ENCODE results near the gene GNA12. TPM values are rescaled to one million over a fixed set of nuclear protein-coding genes. Genes with fewer than 3 reads are reported as not detected.
A peak's percentile ranks its signal among the peaks of the same experiment; 100 is the strongest.

The GNA12 gene
- total and polyA plus RNA-seq, 9 of the 15 experiments (the other 6 are each of a cell fraction or from before 2014, with no cell fraction given) = 0.65 to 32.7 (median 9.6) TPM

DNA sequence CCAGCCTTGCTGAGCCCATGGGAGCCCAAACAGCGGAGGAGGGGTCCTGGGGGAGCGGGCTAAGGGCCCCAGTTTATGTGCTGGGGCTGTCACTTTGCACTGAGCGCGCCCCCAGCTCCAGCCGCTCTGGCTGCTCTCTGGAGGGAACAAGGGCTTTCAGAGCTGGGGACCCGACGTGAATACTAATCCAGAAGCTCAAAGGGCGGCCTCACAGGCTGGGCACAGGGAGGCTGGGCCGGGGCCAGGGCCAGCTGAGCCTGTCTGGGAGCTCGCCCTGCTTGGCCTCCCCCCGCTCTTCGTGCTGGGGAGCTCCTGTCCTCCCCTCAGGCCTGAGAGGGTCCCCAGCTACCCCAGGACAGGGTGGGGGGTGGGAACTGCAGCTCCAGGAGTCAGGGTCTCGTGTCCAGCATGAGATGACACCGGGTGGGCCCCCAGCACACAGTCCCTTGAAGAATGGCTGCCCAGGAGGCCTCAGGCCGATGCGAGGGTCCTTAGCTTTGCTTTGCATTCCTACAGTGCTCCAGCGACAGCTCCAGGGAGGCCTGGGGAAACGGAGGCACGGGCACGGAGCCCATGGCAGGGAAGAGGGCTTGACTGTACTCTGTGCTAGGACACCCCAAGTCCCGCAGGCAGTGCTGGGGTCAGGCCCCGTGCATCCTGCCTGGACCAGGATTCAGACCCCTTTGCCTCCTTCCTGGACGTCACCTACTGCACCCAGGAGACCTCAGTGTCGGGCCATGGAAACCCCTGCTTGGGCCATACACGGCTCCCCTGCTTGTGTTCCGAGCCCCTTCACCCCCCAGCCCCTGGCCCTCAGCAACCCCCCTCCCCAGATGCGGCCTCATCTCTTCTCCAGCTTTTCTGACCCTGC is 161.9 kb downstream of the GNA12 start:
- Histone ChIP-seq H3K79me2 (ENCODE audit: control insufficient read depth, insufficient read depth, low read length) (no peaks in the 10 kb centered on the region), H3K4me1 (replicated peaks in 1 of 2; ENCODE audit: control insufficient read depth in 2 of 2, insufficient read depth in 2 of 2, low read length in 2 of 2) (peaks cover 0 to 27% of the 10 kb centered on the region in 2 experiments; a peak in 2 of 5 replicates), H3K4me2 (ENCODE audit: insufficient read depth, low read length) (no peak overlapping the region), H2AFZ (ENCODE audit: low read depth, low read length) (no peak overlapping the region), H3K27me3 (ENCODE audit: control insufficient read depth in 2 of 2, insufficient read depth in 2 of 2, low read length in 2 of 2) (peaks cover 20 to 51% of the 10 kb centered on the region in 2 experiments; a peak in 3 of 5 replicates), H3K36me3 (ENCODE audit: control insufficient read depth, insufficient read depth, low read length) (no peaks in the 10 kb centered on the region), H3K9me1 (ENCODE audit: control insufficient read depth, insufficient read depth, low read length) (no peaks in the 10 kb centered on the region), H3K9me3 (replicated peaks; ENCODE audit: control insufficient read depth, insufficient read depth, low read depth, low read length) (no peaks in the 10 kb centered on the region), H3K9ac (ENCODE audit: insufficient read depth in 1 of 2, low read depth in 2 of 2, low read length in 2 of 2) (peak overlapping the region in 1 of 2 experiments; percentile 45; a peak in 2 of 4 replicates), H4K20me1 (replicated peaks; ENCODE audit: control insufficient read depth, insufficient read depth, low read length) (no peaks in the 10 kb centered on the region; the same call in 1 of the 2 replicates), H3K27ac (ENCODE audit: extremely low read depth, low read depth, low read length) (no peak overlapping the region), H3K4me3 (no peak overlapping the region)
- ATAC-seq (no peak), FAIRE-seq (no peak), DNase-seq (ENCODE audit: extremely low read depth in 1 of 4, low spot score in 3 of 4) (no peak)
- WGBS (ENCODE audit: insufficient coverage, low coverage, missing lambda C conversion rate) = 8% methylated on average over 23 of the region's 27 CpGs
- in situ Hi-C loops (cut with MboI) = no loop called here
- BruUV-seq (replicated peaks) = no TSS peak
- ChIA-PET CTCF (ENCODE audit: low intra/inter-chr PET ratio) (no interaction called here), POLR2A (interaction anchor here (0.6 to 0.7 kb wide), 4 partner anchors 17 to 202 kb away, joined by 3 read pairs; no protein-coding TSS in a partner anchor)
- TF ChIP-seq ZNF175 (CRISPR knock-in tag; IDR thresholded peaks at IDR 0.05; ENCODE audit: low read depth) (no peak), FOXJ3 (CRISPR knock-in tag; IDR thresholded peaks at IDR 0.05) (no peak), ZNF57 (CRISPR knock-in tag; IDR thresholded peaks at IDR 0.05) (no peak), LEF1 (IDR thresholded peaks at IDR 0.05) (no peak)
- intact Hi-C loops (cut with micrococcal nuclease) = loop anchor here (10.0 kb wide), 1 partner anchor 117 kb away; no protein-coding TSS in a partner anchor

Data from K562 (cell line).